HepG2 (cell line): ENCODE results near the gene COL27A1. TPM values are rescaled to one million over a fixed set of nuclear protein-coding genes. Genes with fewer than 3 reads are reported as not detected.

Experiments
- ATF4 ChIP-seq, 2 experiments: fragments of 450-650 bp in 1 of 2; sonication (generic) in 1 of 2; formaldehyde crosslinking; IDR thresholded peaks; 2 replicates each; pipeline versions ENCODE4 v1.5.0 to v1.8.0; 2020 to 2022; ENCODE audit warnings: mild to moderate bottlenecking in 1 of 2, missing genetic modification reagents in 1 of 2
- CENPT ChIP-seq: sonication (generic); formaldehyde crosslinking; IDR thresholded peaks from 2 replicates; pipeline ENCODE4 v1.8.0; 2022; ENCODE audit warnings: low read depth, mild to moderate bottlenecking, moderate library complexity, missing genetic modification reagents
- GATAD2A ChIP-seq: IDR thresholded peaks from 2 replicates; pipeline ENCODE4 v1.6.1; 2016
- ZBTB40 ChIP-seq, 2 experiments: fragments of 450-650 bp in 1 of 2; sonication (generic) in 1 of 2; formaldehyde crosslinking in 1 of 2; IDR thresholded peaks; 2 replicates each; pipeline versions ENCODE4 v1.6.1 to v1.8.0; 2016 to 2022; ENCODE audit warnings: antibody characterized with exemption in 1 of 2, mild to moderate bottlenecking in 1 of 2, missing genetic modification reagents in 1 of 2
- polyA plus RNA-seq, 8 experiments: library from polyadenylated mRNA; depleted of rRNA in 3 of 8; stranded (reverse) in 7 of 8; unstranded in 1 of 8; fragments of >200 nt; fragmentation: Illumina TruSeq in 4 of 8; extraction: Trizol in 4 of 8; gene quantifications; 2 replicates each; pipeline versions ENCODE4 v1.2.1 to v1.2.3, GENCODE V29; 2011 to 2016; ENCODE audit warnings: low read depth in 4 of 8, missing spikeins in 1 of 8, mixed read lengths in 1 of 8; ENCODE audit not compliant: insufficient read depth in 1 of 8
- total RNA-seq, 5 experiments: library from RNA; depleted of rRNA; stranded (reverse); fragments of >200 nt; fragmentation: Illumina TruSeq; extraction: Trizol; gene quantifications; 2 replicates each; pipeline ENCODE4 v1.2.3, GENCODE V29; 2016; ENCODE audit warnings: low read depth in 1 of 5

The COL27A1 gene
- total and polyA plus RNA-seq, 2 of the 13 experiments (the other 11 are each of a cell fraction or from before 2014, with no cell fraction given): 71.3 to 89.1 TPM

- peak; percentile 85 to 99 for TF ChIP-seq ATF4 (CRISPR knock-in tag; IDR thresholded peaks at IDR 0.05)
- TF ChIP-seq CENPT (CRISPR knock-in tag): no peak
- no peak for TF ChIP-seq ZBTB40 (IDR thresholded peaks at IDR 0.05)
- TF ChIP-seq ZBTB40 (CRISPR knock-in tag; IDR thresholded peaks at IDR 0.05): no peak
- peak; percentile 46; the same call in 1 of the 2 replicates for TF ChIP-seq GATAD2A (CRISPR knock-in tag)
- TF ChIP-seq, all 625 proteins: peak for 8
Measured at GRCh38 chr9:114317665-114318357, 162.5 kb downstream of the COL27A1 start (continued).
